BJ (cell line): Measurements from ENCODE around the gene CTDSPL. TPM values are rescaled to one million over a fixed set of nuclear protein-coding genes. Genes with fewer than 3 reads are reported as not detected.

Experiments
- CTCF ChIA-PET: fragments of 350-600 bp; formaldehyde crosslinking; extraction: SDS; loops from one replicate; lab custom pipeline; 2021; ENCODE audit warnings: antibody characterized with exemption, inconsistent platforms; lab: Yijun Ruan, JAX
- POLR2A ChIA-PET: fragments of 300-600 bp; sonication (Branson Sonifier 250); formaldehyde crosslinking; extraction: SDS; loops from one replicate; lab custom pipeline; 2021; ENCODE audit warnings: antibody characterized with exemption; lab: Charles Lee
- DNase-seq: peaks from one replicate; pipeline ENCODE4 v3.0.0-alpha.2; 2011; ENCODE audit warnings: low read depth
- H3K27me3 ChIP-seq: 2 replicates; pipeline ENCODE4 v1.6.0; 2011; ENCODE audit warnings: low read length; ENCODE audit not compliant: control insufficient read depth, insufficient read depth
- H3K36me3 ChIP-seq: 2 replicates; pipeline ENCODE4 v1.5.1; 2011; ENCODE audit warnings: low read length; ENCODE audit not compliant: control insufficient read depth, insufficient read depth
- H3K4me3 ChIP-seq: 2 replicates; pipeline ENCODE4 v1.5.1; 2011; ENCODE audit warnings: low read depth, mild to moderate bottlenecking, control low read depth, low read length
- polyA plus RNA-seq: library from polyadenylated mRNA; depleted of rRNA; stranded (reverse); fragments of >200 nt; gene quantifications from 2 replicates; pipeline ENCODE4 v1.2.3, GENCODE V29; 2011
- TF ChIP-seq, protein P1 (sequence below): IDR thresholded peaks from 2 replicates; pipeline ENCODE4 v1.5.1; 2011; ENCODE audit warnings: low read depth, mild to moderate bottlenecking, control low read depth, inconsistent platforms, low read length, moderate library complexity; ENCODE audit not compliant: insufficient read depth

Gene CTDSPL
- polyA plus RNA-seq, 1 experiment = 45.2 TPM

DNA sequence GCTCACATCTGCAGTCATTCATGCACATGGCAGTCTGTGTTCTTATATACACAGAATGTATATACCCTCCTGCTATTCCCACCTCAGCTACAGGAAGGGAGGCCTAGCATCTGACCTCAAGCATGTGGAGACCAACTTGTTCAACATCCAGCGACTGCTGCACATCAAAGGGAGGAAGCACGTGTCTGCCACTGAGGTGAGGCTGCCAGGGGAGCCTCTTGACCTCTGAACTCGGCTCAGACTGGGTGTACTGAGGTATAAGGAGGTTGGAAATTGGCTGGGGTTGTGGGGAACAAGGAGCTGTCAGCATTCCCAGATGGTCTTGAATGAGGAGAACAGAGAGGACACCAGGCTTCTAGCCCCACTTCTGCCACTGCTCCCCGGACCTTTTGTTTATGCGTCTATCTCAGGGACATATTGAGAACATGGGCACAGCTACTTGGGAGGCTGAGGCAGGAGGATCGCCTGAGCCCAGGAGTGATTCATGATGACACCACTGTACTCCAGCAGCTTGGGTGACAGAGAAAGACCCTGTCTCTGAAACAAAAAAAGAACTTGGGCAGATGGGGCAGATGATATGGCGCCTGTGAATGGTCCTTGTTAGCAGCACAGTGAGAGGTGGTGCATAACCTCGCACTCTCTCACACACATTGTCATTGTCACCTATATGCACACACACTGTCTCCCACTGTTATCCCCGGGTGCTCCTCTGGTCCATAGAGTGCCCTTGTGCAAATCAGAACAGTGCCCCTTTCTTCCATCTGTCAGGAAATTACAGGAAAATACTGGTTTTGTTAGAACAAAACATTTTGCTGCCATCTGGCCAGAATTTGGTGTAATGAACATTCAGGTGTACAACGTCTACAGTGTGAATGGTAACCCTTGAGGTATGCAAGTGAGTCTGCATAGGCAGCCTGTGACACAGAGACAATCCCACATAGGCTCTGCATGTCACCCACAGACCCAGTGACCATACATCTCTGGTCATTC, 134.3 kb downstream of the CTDSPL start:
- no peaks in the 10 kb centered on the region; the same call in 1 of the 2 replicates for H3K36me3 ChIP-seq
- H3K4me3 ChIP-seq = no peak overlapping the region
- no peak for DNase-seq
- H3K27me3 ChIP-seq = no peaks in the 10 kb centered on the region
- POLR2A ChIA-PET = no interaction called here
- CTCF ChIA-PET = interaction anchor here (0.6 to 3.2 kb wide), 13 partner anchors 8 to 220 kb away, joined by 3 to 23 read pairs (median 4); no protein-coding TSS in a partner anchor
- TF ChIP-seq, protein P1, sequence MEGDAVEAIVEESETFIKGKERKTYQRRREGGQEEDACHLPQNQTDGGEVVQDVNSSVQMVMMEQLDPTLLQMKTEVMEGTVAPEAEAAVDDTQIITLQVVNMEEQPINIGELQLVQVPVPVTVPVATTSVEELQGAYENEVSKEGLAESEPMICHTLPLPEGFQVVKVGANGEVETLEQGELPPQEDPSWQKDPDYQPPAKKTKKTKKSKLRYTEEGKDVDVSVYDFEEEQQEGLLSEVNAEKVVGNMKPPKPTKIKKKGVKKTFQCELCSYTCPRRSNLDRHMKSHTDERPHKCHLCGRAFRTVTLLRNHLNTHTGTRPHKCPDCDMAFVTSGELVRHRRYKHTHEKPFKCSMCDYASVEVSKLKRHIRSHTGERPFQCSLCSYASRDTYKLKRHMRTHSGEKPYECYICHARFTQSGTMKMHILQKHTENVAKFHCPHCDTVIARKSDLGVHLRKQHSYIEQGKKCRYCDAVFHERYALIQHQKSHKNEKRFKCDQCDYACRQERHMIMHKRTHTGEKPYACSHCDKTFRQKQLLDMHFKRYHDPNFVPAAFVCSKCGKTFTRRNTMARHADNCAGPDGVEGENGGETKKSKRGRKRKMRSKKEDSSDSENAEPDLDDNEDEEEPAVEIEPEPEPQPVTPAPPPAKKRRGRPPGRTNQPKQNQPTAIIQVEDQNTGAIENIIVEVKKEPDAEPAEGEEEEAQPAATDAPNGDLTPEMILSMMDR = no peak

DNA sequence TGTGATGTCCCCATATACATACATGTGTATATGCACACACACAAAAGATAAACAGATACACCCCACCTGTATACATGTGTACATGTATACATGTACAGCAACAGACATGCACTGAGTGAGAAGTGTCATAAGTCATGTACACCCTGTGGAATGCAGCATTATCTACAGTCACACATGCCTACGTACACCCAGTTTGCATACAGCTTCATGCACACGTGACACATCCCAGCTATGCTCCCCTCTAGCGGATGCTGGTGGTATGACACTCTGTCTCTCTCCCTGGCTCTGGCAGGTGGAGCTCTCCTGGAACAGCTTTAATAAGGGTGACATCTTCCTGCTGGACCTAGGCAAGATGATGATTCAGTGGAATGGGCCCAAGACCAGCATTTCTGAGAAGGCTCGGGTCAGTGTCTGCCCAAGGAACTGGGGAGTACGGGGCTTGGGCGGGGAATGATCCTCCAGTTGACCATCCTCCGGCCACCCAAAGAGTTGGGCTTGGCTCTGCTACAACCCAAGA, 135.2 kb downstream of the CTDSPL start:
- H3K4me3 ChIP-seq = no peak overlapping the region
- H3K27me3 ChIP-seq = no peaks in the 10 kb centered on the region
- TF ChIP-seq, protein P1 = peak; percentile 91
- ChIA-PET CTCF (interaction anchor here (0.5 to 3.2 kb wide), 18 partner anchors 9 to 494 kb away, joined by 3 to 23 read pairs (median 3); no protein-coding TSS in a partner anchor), POLR2A (no interaction called here)
- DNase-seq = no peak
- H3K36me3 ChIP-seq = no peaks in the 10 kb centered on the region; the same call in 1 of the 2 replicates

DNA sequence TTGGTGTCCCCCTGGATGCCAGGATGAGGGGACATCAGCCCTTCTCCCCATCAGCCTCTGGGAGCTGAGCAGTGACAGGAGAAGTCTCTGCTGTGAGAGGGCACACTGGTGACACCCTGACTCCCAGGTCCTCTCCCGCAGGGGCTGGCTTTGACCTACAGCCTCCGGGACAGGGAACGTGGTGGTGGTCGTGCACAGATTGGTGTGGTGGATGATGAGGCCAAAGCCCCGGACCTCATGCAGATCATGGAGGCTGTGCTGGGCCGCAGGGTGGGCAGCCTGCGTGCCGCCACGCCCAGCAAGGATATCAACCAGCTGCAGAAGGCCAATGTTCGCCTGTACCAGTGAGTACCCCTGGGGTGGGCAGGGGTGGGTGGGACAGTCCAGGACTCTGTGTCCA, 135.7 kb downstream of the CTDSPL start:
- DNase-seq = no peak
- ChIA-PET CTCF (interaction anchor here (0.5 to 3.2 kb wide), 16 partner anchors 9 to 493 kb away, joined by 3 to 23 read pairs (median 4); no protein-coding TSS in a partner anchor), POLR2A (no interaction called here)
- Histone ChIP-seq H3K4me3 (no peak overlapping the region), H3K27me3 (no peaks in the 10 kb centered on the region), H3K36me3 (no peaks in the 10 kb centered on the region; the same call in 1 of the 2 replicates)
- TF ChIP-seq, protein P1 = no peak

DNA sequence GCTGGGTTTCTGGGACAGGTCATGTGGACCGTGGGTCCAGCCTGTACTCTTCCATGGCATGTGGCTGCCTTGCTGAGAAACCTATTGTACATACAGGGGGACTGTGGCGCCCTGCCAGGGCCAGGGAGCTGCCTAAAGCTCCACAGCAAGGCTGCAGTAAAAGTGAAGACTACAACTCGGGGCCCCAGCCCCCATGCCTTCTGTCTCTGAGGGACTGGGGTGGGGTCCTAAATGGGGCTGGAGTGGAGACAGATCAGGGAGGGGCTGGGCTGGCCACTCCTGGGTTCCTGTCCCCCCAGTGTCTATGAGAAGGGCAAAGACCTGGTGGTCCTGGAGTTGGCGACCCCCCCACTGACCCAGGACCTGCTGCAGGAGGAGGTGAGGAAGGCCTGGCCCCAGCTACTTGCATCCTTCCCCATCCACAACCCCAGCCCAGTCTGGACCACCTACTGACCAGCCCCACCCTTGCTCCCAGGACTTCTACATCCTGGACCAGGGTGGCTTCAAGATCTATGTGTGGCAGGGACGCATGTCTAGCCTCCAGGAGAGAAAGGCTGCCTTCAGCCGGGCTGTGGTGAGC, 136.2 kb downstream of the CTDSPL start:
- DNase-seq = no peak
- TF ChIP-seq, protein P1 = no peak
- Histone ChIP-seq H3K27me3 (no peaks in the 10 kb centered on the region), H3K4me3 (no peak overlapping the region), H3K36me3 (peaks cover 2% of the 10 kb centered on the region)
- ChIA-PET POLR2A (no interaction called here), CTCF (interaction anchor here (0.5 to 3.2 kb wide), 10 partner anchors 9 to 338 kb away, joined by 3 to 23 read pairs (median 3); no protein-coding TSS in a partner anchor)
